ENCODE data around the gene THRAP3.
A peak's percentile ranks its signal among the peaks of the same experiment; 100 is the strongest.

Gene THRAP3

DNA sequence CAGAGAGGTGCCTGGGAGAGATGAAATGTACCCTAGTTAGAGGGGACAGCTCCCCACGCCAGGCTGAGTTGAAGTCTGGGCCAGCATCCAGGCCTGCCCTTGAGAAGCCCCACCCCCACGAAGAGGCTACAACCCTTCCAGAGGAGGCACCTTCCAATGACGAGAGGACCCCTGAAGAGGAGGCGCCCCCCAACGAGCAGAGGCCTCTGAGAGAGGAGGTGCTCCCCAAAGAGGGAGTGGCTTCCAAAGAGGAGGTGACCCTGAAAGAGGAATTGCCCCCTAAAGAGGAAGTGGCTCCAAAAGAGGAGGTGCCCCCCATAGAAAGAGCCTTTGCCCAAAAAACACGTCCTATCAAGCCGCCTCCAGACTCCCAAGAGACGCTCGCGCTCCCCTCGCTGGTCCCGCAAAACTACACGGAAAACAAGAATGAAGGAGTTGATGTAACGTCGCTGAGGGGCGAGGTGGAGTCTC is 96.1 kb downstream of the THRAP3 start:
- peaks cover 3 to 8% of the 10 kb centered on the region in 2 experiments for H3K36me3 ChIP-seq (ENCODE audit: control insufficient read depth in 1 of 2, insufficient read depth in 2 of 2, low read length in 2 of 2)
- H4K12ac ChIP-seq (ENCODE audit: low read depth, low read length): peak overlapping the region; percentile 22
- H3K14ac ChIP-seq (ENCODE audit: low read length): peak overlapping the region; percentile 25
- H3K27ac ChIP-seq (ENCODE audit: low read depth, low read length): peak overlapping the region; percentile 6
- peaks cover 8% of the 10 kb centered on the region for H3K79me2 ChIP-seq (ENCODE audit: control insufficient read depth, insufficient read depth, low read length, poor library complexity)
- H2BK5ac ChIP-seq (ENCODE audit: low read depth, low read length, poor library complexity): no peak overlapping the region
- H3K23ac ChIP-seq (ENCODE audit: low read length): no peak overlapping the region
- H2AK5ac ChIP-seq (ENCODE audit: low read length): no peak overlapping the region
- peak overlapping the region; percentile 47 for H3K18ac ChIP-seq (ENCODE audit: low read length)
- peaks cover 31 to 36% of the 10 kb centered on the region in 2 experiments for H3K4me1 ChIP-seq (ENCODE audit: control insufficient read depth in 1 of 2, insufficient read depth in 2 of 2, low read length in 2 of 2)
- DNase-seq: peak in 1 of 2 donors; percentile 10
- H4K8ac ChIP-seq (ENCODE audit: low read depth, low read length): peak overlapping the region; percentile 39
- H2AFZ ChIP-seq (ENCODE audit: insufficient read depth, low read length, poor library complexity): no peak overlapping the region
- peaks cover 23% of the 10 kb centered on the region for H3K79me1 ChIP-seq (ENCODE audit: low read length)
- H3K4me3 ChIP-seq (ENCODE audit: low read depth, low read length): peak overlapping the region; percentile 62
- H2BK12ac ChIP-seq (ENCODE audit: low read length): no peak overlapping the region
- no peak overlapping the region for H3K9ac ChIP-seq (ENCODE audit: low read length)
- H3K4me2 ChIP-seq (ENCODE audit: low read length): peak overlapping the region; percentile 80
- H2BK120ac ChIP-seq (ENCODE audit: insufficient read depth, low read length, poor library complexity): no peak overlapping the region
- no peak overlapping the region for H4K91ac ChIP-seq (ENCODE audit: low read depth, low read length)
- H3K27me3 ChIP-seq (ENCODE audit: insufficient read depth, low read length): no peaks in the 10 kb centered on the region
- H3K9me3 ChIP-seq (ENCODE audit: insufficient read depth, low read depth, low read length): peaks cover 2% of the 10 kb centered on the region
- H3K4ac ChIP-seq (ENCODE audit: low read depth, low read length): no peak overlapping the region
- WGBS (ENCODE audit: extremely low coverage, insufficient coverage, insufficient read length): no CpG with 5 or more reads among the region's 16 CpGs

DNA sequence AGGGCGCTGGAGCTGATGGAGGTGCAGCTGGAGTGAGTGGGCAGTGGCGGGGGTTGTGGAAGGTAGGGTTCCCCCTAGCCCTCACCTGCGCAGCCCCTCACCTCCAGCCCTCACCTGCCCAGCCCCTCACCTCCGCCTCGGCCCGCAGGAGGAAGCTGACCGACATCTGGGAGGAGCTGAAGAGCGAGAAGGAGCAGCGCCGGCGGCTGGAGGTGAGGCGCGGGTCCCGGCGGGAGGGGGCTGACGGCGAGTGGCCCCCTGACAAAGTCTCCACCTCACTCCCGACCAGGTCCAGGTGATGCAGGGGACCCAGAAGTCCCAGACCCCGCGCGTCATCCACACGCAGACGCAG is 96.5 kb downstream of the THRAP3 start:
- Histone ChIP-seq H3K36me3 (ENCODE audit: control insufficient read depth in 1 of 2, insufficient read depth in 2 of 2, low read length in 2 of 2) (peaks cover 3 to 8% of the 10 kb centered on the region in 2 experiments), H3K4ac (ENCODE audit: low read depth, low read length) (no peak overlapping the region), H4K12ac (ENCODE audit: low read depth, low read length) (peak overlapping the region; percentile 22), H3K27ac (ENCODE audit: low read depth, low read length) (peak overlapping the region; percentile 6), H4K8ac (ENCODE audit: low read depth, low read length) (peak overlapping the region; percentile 39), H3K4me3 (ENCODE audit: low read depth, low read length) (peak overlapping the region; percentile 62), H3K27me3 (ENCODE audit: insufficient read depth, low read length) (no peaks in the 10 kb centered on the region), H2AK5ac (ENCODE audit: low read length) (no peak overlapping the region), H3K4me1 (ENCODE audit: control insufficient read depth in 1 of 2, insufficient read depth in 2 of 2, low read length in 2 of 2) (peaks cover 31 to 36% of the 10 kb centered on the region in 2 experiments), H2AFZ (ENCODE audit: insufficient read depth, low read length, poor library complexity) (peak overlapping the region; percentile 40), H2BK5ac (ENCODE audit: low read depth, low read length, poor library complexity) (no peak overlapping the region), H2BK120ac (ENCODE audit: insufficient read depth, low read length, poor library complexity) (no peak overlapping the region), H3K9me3 (ENCODE audit: insufficient read depth, low read depth, low read length) (peaks cover 2% of the 10 kb centered on the region), H3K9ac (ENCODE audit: low read length) (no peak overlapping the region), H3K4me2 (ENCODE audit: low read length) (peak overlapping the region; percentile 80), H4K91ac (ENCODE audit: low read depth, low read length) (peak overlapping the region; percentile 21), H3K18ac (ENCODE audit: low read length) (peak overlapping the region; percentile 47), H3K23ac (ENCODE audit: low read length) (no peak overlapping the region), H3K79me1 (ENCODE audit: low read length) (peaks cover 23% of the 10 kb centered on the region), H2BK12ac (ENCODE audit: low read length) (no peak overlapping the region), H3K79me2 (ENCODE audit: control insufficient read depth, insufficient read depth, low read length, poor library complexity) (peaks cover 8% of the 10 kb centered on the region), H3K14ac (ENCODE audit: low read length) (peak overlapping the region; percentile 25)
- DNase-seq: no peak
- WGBS (ENCODE audit: extremely low coverage, insufficient coverage, insufficient read length): no CpG with 5 or more reads among the region's 23 CpGs

DNA sequence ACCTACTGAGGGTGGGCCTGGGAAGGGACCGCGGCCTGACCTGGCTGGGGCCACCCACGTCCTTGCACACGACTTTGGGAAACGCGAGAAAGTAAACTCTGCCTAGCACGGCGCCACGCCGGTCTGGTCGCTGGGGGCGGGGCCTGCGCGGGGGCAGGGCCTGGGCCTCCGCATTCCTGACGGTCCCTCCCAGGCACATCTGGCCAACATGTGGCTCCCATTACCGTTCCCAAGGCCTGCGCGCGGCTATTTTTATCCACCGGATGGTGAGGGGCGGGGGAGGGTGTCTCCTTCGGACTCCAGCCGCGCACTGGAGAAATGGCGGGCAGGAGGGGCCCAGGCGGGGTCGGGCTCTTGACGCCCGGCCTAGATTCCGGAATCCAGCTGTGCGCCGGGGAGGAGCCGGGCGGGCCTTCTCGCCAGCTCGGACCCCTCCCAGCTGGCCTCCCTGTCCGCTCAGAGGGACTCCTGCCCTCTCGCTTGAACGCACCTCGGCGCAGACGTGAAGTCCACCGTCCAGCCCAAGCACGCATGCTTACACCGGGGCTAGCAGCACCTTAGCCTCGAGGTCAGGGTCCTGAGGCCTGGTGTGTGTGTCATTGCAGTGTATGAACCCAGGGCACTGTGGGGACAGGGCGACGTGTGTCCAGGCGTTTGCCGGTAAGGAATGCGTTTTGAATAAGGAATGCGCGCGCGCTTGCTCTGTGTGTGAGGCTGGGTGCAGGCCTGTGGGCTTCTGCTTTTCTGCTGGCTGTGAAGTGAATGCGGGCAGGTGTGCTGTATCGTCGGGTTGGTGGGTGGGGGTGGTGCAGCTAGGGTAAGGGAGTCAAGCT is 97.1 kb downstream of the THRAP3 start:
- Histone ChIP-seq H3K14ac (ENCODE audit: low read length) (peak overlapping the region; percentile 25), H2BK12ac (ENCODE audit: low read length) (no peak overlapping the region), H3K79me1 (ENCODE audit: low read length) (peaks cover 23% of the 10 kb centered on the region), H3K4me1 (ENCODE audit: control insufficient read depth in 1 of 2, insufficient read depth in 2 of 2, low read length in 2 of 2) (peaks cover 31 to 36% of the 10 kb centered on the region in 2 experiments), H3K18ac (ENCODE audit: low read length) (peak overlapping the region; percentile 47), H3K9me3 (ENCODE audit: insufficient read depth, low read depth, low read length) (peaks cover 2% of the 10 kb centered on the region), H2AFZ (ENCODE audit: insufficient read depth, low read length, poor library complexity) (peak overlapping the region; percentile 40), H2BK5ac (ENCODE audit: low read depth, low read length, poor library complexity) (no peak overlapping the region), H3K27ac (ENCODE audit: low read depth, low read length) (peak overlapping the region; percentile 42), H4K91ac (ENCODE audit: low read depth, low read length) (peak overlapping the region; percentile 38), H3K79me2 (ENCODE audit: control insufficient read depth, insufficient read depth, low read length, poor library complexity) (peaks cover 8% of the 10 kb centered on the region), H3K9ac (ENCODE audit: low read length) (no peak overlapping the region), H3K36me3 (ENCODE audit: control insufficient read depth in 1 of 2, insufficient read depth in 2 of 2, low read length in 2 of 2) (peaks cover 2 to 8% of the 10 kb centered on the region in 2 experiments), H4K8ac (ENCODE audit: low read depth, low read length) (peak overlapping the region; percentile 39), H4K12ac (ENCODE audit: low read depth, low read length) (peak overlapping the region; percentile 22), H3K4me3 (ENCODE audit: low read depth, low read length) (peak overlapping the region; percentile 62), H3K23ac (ENCODE audit: low read length) (no peak overlapping the region), H2AK5ac (ENCODE audit: low read length) (peak overlapping the region; percentile 27), H2BK120ac (ENCODE audit: insufficient read depth, low read length, poor library complexity) (peak overlapping the region; percentile 31), H3K27me3 (ENCODE audit: insufficient read depth, low read length) (no peaks in the 10 kb centered on the region), H3K4ac (ENCODE audit: low read depth, low read length) (no peak overlapping the region), H3K4me2 (ENCODE audit: low read length) (peak overlapping the region; percentile 80)
- DNase-seq: peak; percentile 99
- no CpG with 5 or more reads among the region's 59 CpGs for WGBS (ENCODE audit: extremely low coverage, insufficient coverage, insufficient read length)

DNA sequence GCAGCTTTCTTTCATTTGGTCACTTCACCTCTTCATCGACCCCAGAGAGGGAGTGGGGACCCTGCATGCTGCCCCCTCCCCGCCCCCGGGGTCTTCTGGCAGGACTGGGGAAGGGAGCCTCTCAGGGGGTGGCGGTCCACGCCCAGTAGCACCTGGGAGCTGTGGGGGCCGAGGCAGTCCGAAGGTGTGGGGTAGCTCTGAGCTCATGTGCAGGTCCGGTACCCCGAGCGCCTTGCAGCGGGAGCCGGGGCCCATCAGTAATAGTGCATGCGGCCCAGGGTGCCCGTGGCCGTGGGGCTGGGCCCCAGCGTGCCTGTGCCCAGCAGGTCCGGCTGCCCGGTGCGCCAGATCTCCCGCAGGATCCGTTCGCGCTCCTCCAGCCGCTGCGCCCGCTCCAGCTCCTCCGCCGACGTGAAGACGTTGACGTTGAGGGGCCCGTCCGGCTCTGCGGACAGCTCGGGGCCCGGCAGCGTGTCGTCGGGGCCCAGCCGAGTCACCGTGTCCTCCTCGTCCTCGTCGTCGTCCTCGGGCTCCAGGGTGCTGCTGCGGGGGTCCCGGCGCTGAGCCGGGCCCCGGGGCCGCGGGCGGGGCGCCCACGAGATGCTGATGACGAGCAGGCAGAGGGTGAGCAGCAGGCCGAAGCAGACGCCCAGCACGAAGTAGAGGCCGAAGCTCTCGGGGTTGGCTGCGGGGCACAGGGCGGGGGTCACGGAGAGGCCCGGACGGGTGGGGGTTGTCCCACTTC is 98.0 kb downstream of the THRAP3 start:
- Histone ChIP-seq H3K14ac (ENCODE audit: low read length) (no peak overlapping the region), H2AFZ (ENCODE audit: insufficient read depth, low read length, poor library complexity) (no peak overlapping the region), H4K12ac (ENCODE audit: low read depth, low read length) (peak overlapping the region; percentile 11), H3K79me1 (ENCODE audit: low read length) (peaks cover 23% of the 10 kb centered on the region), H2AK5ac (ENCODE audit: low read length) (peak overlapping the region; percentile 27), H3K4me1 (ENCODE audit: control insufficient read depth in 1 of 2, insufficient read depth in 2 of 2, low read length in 2 of 2) (peaks cover 32 to 38% of the 10 kb centered on the region in 2 experiments), H3K4ac (ENCODE audit: low read depth, low read length) (no peak overlapping the region), H3K27ac (ENCODE audit: low read depth, low read length) (no peak overlapping the region), H2BK5ac (ENCODE audit: low read depth, low read length, poor library complexity) (no peak overlapping the region), H3K4me3 (ENCODE audit: low read depth, low read length) (peak overlapping the region; percentile 6), H3K9me3 (ENCODE audit: insufficient read depth, low read depth, low read length) (peaks cover 2% of the 10 kb centered on the region), H3K23ac (ENCODE audit: low read length) (no peak overlapping the region), H3K4me2 (ENCODE audit: low read length) (peak overlapping the region; percentile 80), H3K27me3 (ENCODE audit: insufficient read depth, low read length) (no peaks in the 10 kb centered on the region), H2BK120ac (ENCODE audit: insufficient read depth, low read length, poor library complexity) (peak overlapping the region; percentile 30), H4K8ac (ENCODE audit: low read depth, low read length) (peak overlapping the region; percentile 24), H3K79me2 (ENCODE audit: control insufficient read depth, insufficient read depth, low read length, poor library complexity) (peaks cover 8% of the 10 kb centered on the region), H2BK12ac (ENCODE audit: low read length) (no peak overlapping the region), H4K91ac (ENCODE audit: low read depth, low read length) (peak overlapping the region; percentile 90), H3K36me3 (ENCODE audit: control insufficient read depth in 1 of 2, insufficient read depth in 2 of 2, low read length in 2 of 2) (peaks cover 0 to 6% of the 10 kb centered on the region in 2 experiments), H3K18ac (ENCODE audit: low read length) (peak overlapping the region; percentile 38), H3K9ac (ENCODE audit: low read length) (no peak overlapping the region)
- peak in 1 of 2 donors; percentile 35 for DNase-seq
- WGBS (ENCODE audit: extremely low coverage, insufficient coverage, insufficient read length): no CpG with 5 or more reads among the region's 67 CpGs

All from trophoblast cell (in vitro differentiated cells and primary cell).